ENCODE data around the gene TMF1. TPM values are rescaled to one million over a fixed set of nuclear protein-coding genes. Genes with fewer than 3 reads are reported as not detected.

The TMF1 gene
- total and polyA plus RNA-seq, 10 of the 15 experiments (the other 5 are each of a cell fraction or from before 2014, with no cell fraction given): 7.1 to 24.5 (median 18.6) TPM

DNA sequence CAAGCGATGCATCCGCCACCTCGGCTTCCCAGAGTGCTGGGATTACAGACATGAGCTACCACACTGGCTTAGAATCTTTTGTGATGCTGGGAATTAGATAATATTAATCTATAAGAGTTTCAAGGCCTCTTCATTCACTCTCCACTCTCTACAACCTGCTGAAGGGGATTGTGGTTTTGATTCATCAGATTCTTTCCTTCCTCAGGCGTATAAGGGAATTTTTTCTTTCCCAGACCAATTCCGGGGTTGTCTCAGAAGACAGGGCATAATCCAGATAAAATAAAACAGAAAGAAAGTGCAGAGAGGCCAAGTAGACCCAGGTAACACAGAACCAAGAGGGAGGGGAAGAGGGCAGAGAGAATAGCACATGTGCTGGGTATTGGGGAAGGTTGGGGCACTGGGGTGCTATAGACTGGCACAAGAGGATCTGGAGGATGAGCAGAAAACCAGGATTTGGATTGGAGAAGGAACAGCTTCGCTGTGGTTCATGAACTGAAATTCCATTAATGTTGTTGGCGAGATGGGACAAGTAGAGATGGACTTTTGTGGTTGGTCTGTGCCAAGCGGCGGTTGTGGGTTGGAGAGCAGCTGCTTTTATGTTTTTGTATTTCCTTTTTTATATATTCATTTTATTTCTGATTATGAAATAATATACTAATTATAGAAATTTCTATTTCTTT, 45.4 kb upstream of the TMF1 start:
- no peak for TF ChIP-seq MYC (IDR thresholded peaks at IDR 0.05; ENCODE audit: insufficient read depth, insufficient read length, insufficient replicate concordance, low read length, severe bottlenecking)
- TF ChIP-seq CHD2 (IDR thresholded peaks at IDR 0.05; ENCODE audit: borderline replicate concordance, low read depth, low read length): no peak
- TF ChIP-seq ZNF384 (IDR thresholded peaks at IDR 0.05; ENCODE audit: borderline replicate concordance, low read depth, low read length): no peak
- TF ChIP-seq IRF4 (IDR thresholded peaks at IDR 0.05; ENCODE audit: low read depth, low read length): no peak
- TF ChIP-seq IKZF1 (conservative IDR thresholded peaks at IDR 0.05): no peak
- TF ChIP-seq, protein P1, sequence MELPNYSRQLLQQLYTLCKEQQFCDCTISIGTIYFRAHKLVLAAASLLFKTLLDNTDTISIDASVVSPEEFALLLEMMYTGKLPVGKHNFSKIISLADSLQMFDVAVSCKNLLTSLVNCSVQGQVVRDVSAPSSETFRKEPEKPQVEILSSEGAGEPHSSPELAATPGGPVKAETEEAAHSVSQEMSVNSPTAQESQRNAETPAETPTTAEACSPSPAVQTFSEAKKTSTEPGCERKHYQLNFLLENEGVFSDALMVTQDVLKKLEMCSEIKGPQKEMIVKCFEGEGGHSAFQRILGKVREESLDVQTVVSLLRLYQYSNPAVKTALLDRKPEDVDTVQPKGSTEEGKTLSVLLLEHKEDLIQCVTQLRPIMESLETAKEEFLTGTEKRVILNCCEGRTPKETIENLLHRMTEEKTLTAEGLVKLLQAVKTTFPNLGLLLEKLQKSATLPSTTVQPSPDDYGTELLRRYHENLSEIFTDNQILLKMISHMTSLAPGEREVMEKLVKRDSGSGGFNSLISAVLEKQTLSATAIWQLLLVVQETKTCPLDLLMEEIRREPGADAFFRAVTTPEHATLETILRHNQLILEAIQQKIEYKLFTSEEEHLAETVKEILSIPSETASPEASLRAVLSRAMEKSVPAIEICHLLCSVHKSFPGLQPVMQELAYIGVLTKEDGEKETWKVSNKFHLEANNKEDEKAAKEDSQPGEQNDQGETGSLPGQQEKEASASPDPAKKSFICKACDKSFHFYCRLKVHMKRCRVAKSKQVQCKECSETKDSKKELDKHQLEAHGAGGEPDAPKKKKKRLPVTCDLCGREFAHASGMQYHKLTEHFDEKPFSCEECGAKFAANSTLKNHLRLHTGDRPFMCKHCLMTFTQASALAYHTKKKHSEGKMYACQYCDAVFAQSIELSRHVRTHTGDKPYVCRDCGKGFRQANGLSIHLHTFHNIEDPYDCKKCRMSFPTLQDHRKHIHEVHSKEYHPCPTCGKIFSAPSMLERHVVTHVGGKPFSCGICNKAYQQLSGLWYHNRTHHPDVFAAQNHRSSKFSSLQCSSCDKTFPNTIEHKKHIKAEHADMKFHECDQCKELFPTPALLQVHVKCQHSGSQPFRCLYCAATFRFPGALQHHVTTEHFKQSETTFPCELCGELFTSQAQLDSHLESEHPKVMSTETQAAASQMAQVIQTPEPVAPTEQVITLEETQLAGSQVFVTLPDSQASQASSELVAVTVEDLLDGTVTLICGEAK (IDR thresholded peaks at IDR 0.05; ENCODE audit: borderline replicate concordance): no peak
- TF ChIP-seq BRCA1 (IDR thresholded peaks at IDR 0.05; ENCODE audit: low read depth, low read length): no peak
- TF ChIP-seq, protein P2, sequence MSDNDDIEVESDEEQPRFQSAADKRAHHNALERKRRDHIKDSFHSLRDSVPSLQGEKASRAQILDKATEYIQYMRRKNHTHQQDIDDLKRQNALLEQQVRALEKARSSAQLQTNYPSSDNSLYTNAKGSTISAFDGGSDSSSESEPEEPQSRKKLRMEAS (IDR thresholded peaks at IDR 0.05; ENCODE audit: low read depth, low read length): no peak
- TF ChIP-seq, protein P3, sequence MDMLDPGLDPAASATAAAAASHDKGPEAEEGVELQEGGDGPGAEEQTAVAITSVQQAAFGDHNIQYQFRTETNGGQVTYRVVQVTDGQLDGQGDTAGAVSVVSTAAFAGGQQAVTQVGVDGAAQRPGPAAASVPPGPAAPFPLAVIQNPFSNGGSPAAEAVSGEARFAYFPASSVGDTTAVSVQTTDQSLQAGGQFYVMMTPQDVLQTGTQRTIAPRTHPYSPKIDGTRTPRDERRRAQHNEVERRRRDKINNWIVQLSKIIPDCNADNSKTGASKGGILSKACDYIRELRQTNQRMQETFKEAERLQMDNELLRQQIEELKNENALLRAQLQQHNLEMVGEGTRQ (IDR thresholded peaks at IDR 0.05; ENCODE audit: borderline replicate concordance, low read depth, low read length): no peak
- TF ChIP-seq ZSCAN29 (IDR thresholded peaks at IDR 0.05): no peak
- TF ChIP-seq EZH2 (IDR thresholded peaks at IDR 0.05; ENCODE audit: borderline replicate concordance, control insufficient read depth, low read depth, low read length): no peak
- no peak for TF ChIP-seq RBBP5 (conservative IDR thresholded peaks at IDR 0.05)
- no peak for TF ChIP-seq ETV6 (conservative IDR thresholded peaks at IDR 0.05 in 1 of 2, IDR thresholded peaks at IDR 0.05 in 1 of 2; ENCODE audit: borderline replicate concordance in 1 of 2, low read depth in 1 of 2)
- no peak for TF ChIP-seq FOXK2 (IDR thresholded peaks at IDR 0.05)
- Histone ChIP-seq H4K20me1 (ENCODE audit: control insufficient read depth, insufficient read depth) (no peaks in the 10 kb centered on the region), H2AFZ (ENCODE audit: control insufficient read depth, low read depth, low read length) (no peak overlapping the region), H3K36me3 (ENCODE audit: control insufficient read depth in 2 of 2, insufficient read depth in 2 of 2, low read length in 1 of 2) (peaks cover 4 to 20% of the 10 kb centered on the region in 2 experiments), H3K9me3 (replicated peaks; ENCODE audit: control insufficient read depth, insufficient read depth, low read length) (no peaks in the 10 kb centered on the region), H3K4me2 (ENCODE audit: control insufficient read depth, insufficient read depth) (no peak overlapping the region), H3K27ac (ENCODE audit: control insufficient read depth, insufficient read depth) (no peak overlapping the region), H3K4me1 (ENCODE audit: control insufficient read depth, insufficient read depth, low read length) (peaks cover 33% of the 10 kb centered on the region), H3K9ac (ENCODE audit: control insufficient read depth, insufficient read depth, low read length) (no peak overlapping the region), H3K79me2 (ENCODE audit: control insufficient read depth, insufficient read depth, low read length) (peaks cover 59% of the 10 kb centered on the region), H3K4me3 (no peak overlapping the region), H3K27me3 (replicated peaks in 1 of 2; ENCODE audit: control insufficient read depth in 2 of 2, insufficient read depth in 2 of 2, low read length in 1 of 2) (no peaks in the 10 kb centered on the region)
- WGBS (ENCODE audit: insufficient coverage, insufficient replicate concordance, low lambda C conversion rate, missing lambda C conversion rate): 93% methylated on average over 9 of the region's 9 CpGs
- intact Hi-C loops (cut with micrococcal nuclease; ENCODE audit: unreplicated experiment) (no loop called here), in situ Hi-C loops (cut with MboI) (no loop called here)
- no peak for ATAC-seq
- FAIRE-seq: no peak
- ChIA-PET RAD21 (ENCODE audit: unreplicated experiment) (interaction anchor here (1.0 to 6.9 kb wide), 3 partner anchors 14 to 574 kb away, joined by 3 to 78 read pairs (median 4); partner anchors contain the start of genes ARL6IP5 and UBA3), SMC1A (ENCODE audit: uncharacterized antibody, unreplicated experiment) (interaction anchor here (1.5 to 19.6 kb wide), 3 partner anchors 14 to 68 kb away, joined by 4 to 234 read pairs (median 11); partner anchors contain the start of genes ARL6IP5 and TMF1), CTCF (interaction anchor here (1.2 to 3.7 kb wide), 2 partner anchors 23 to 24 kb away, joined by 4 to 21 read pairs; no protein-coding TSS in a partner anchor), POLR2A (interaction anchor here (0.5 to 1.5 kb wide), 2 partner anchors 10 to 15 kb away, joined by 3 read pairs; no protein-coding TSS in a partner anchor)
- no TSS peak for BruUV-seq (replicated peaks)
- no peak for DNase-seq (ENCODE audit: low read depth, low spot score)

Measured in GM12878 (cell line).